Measurements from ENCODE around the gene CHCHD6.

Gene CHCHD6

GRCh38 chr3:126961191-126961790, 257.3 kb downstream of the CHCHD6 start:
- Histone ChIP-seq H3K4me3 (no peak overlapping the region), H3K27ac (peak overlapping the region in 1 of 2 donors; percentile 19), H3K27me3 (no peaks in the 10 kb centered on the region), H3K36me3 (no peaks in the 10 kb centered on the region), H3K9me3 (no peaks in the 10 kb centered on the region), H3K4me1 (peaks cover 0 to 23% (median 11%) of the 10 kb centered on the region in 4 donors)
- no peak for TF ChIP-seq CTCF (IDR thresholded peaks at IDR 0.05)
- intact Hi-C loops (cut with DNase I; ENCODE audit: low total_unique reads), result no loop called here
- peak; percentile 86 to 89 for DNase-seq

- no peak overlapping the region for H3K4me3 ChIP-seq
- no peaks in the 10 kb centered on the region for H3K36me3 ChIP-seq
- DNase-seq, result peak in 1 of 2 donors; percentile 73
- H3K9me3 ChIP-seq, result no peaks in the 10 kb centered on the region
- H3K27me3 ChIP-seq, result no peaks in the 10 kb centered on the region
- intact Hi-C loops (cut with DNase I; ENCODE audit: low total_unique reads), result no loop called here
- peaks cover 0 to 23% (median 11%) of the 10 kb centered on the region in 4 donors for H3K4me1 ChIP-seq
- H3K27ac ChIP-seq, result peak overlapping the region in 1 of 2 donors; percentile 19
- TF ChIP-seq CTCF (IDR thresholded peaks at IDR 0.05), result no peak
These were observed 257.9 kb downstream of the CHCHD6 start for GRCh38 chr3:126961791-126962461.

- no peak for DNase-seq
- intact Hi-C loops (cut with DNase I; ENCODE audit: low total_unique reads), result no loop called here
- Histone ChIP-seq H3K27ac (no peak overlapping the region), H3K36me3 (no peaks in the 10 kb centered on the region), H3K9me3 (no peaks in the 10 kb centered on the region), H3K27me3 (no peaks in the 10 kb centered on the region), H3K4me1 (peaks cover 0 to 23% (median 11%) of the 10 kb centered on the region in 4 donors), H3K4me3 (no peak overlapping the region)
- TF ChIP-seq CTCF (IDR thresholded peaks at IDR 0.05), result no peak
These were observed 258.7 kb downstream of the CHCHD6 start for GRCh38 chr3:126962756-126963155.

GRCh38 chr3:126963261-126964190, 259.5 kb downstream of the CHCHD6 start:
- Histone ChIP-seq H3K27ac (no peak overlapping the region), H3K4me1 (peaks cover 0 to 23% (median 11%) of the 10 kb centered on the region in 4 donors), H3K9me3 (no peaks in the 10 kb centered on the region), H3K36me3 (no peaks in the 10 kb centered on the region), H3K4me3 (no peak overlapping the region), H3K27me3 (no peaks in the 10 kb centered on the region)
- intact Hi-C loops (cut with DNase I; ENCODE audit: low total_unique reads), result no loop called here
- TF ChIP-seq CTCF (IDR thresholded peaks at IDR 0.05), result no peak
- DNase-seq, result peak in 1 of 2 donors; percentile 32

GRCh38 chr3:126964261-126964660, 260.2 kb downstream of the CHCHD6 start:
- intact Hi-C loops (cut with DNase I; ENCODE audit: low total_unique reads), result no loop called here
- TF ChIP-seq CTCF (IDR thresholded peaks at IDR 0.05), result no peak
- Histone ChIP-seq H3K4me3 (no peak overlapping the region), H3K27me3 (no peaks in the 10 kb centered on the region), H3K36me3 (no peaks in the 10 kb centered on the region), H3K9me3 (no peaks in the 10 kb centered on the region), H3K27ac (no peak overlapping the region), H3K4me1 (peaks cover 0 to 23% (median 11%) of the 10 kb centered on the region in 4 donors)
- DNase-seq, result peak in 1 of 2 donors; percentile 48
